HUDEP-2 (cell line): Measurements from ENCODE around the gene KRTAP4-9.
"Not testable (repeated sequence)": the region's sequence is repeated elsewhere in the genome, so short reads cannot be mapped to it uniquely, and the experiment has no call there.

Source experiments
- DNase-seq, 76 experiments: peaks; one replicate each; lab custom pipeline; 2025; ENCODE audit not compliant: unreplicated experiment in 76 of 76; lab: John Stamatoyannopoulos, UW

The KRTAP4-9 gene

DNA sequence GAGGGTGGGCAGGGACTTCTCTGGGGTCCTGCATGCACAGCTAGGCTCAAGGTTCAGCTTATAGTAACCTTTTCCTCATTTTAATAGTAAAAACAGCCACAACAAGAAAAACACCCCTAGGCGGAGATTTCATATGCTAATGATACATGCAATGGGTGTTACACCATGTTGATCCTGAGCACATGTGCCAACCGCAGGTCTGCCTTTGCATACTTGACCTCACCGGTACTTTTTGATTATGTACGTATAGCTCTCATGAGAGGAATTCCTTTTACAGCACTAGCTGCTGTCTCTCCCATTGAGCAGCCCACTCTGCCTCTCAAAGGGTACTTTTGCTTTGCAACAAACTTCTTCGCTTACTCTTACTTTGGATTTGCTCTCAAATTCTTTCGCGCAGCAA, 9.1 kb upstream of the KRTAP4-9 start:
- no peak for DNase-seq

DNA sequence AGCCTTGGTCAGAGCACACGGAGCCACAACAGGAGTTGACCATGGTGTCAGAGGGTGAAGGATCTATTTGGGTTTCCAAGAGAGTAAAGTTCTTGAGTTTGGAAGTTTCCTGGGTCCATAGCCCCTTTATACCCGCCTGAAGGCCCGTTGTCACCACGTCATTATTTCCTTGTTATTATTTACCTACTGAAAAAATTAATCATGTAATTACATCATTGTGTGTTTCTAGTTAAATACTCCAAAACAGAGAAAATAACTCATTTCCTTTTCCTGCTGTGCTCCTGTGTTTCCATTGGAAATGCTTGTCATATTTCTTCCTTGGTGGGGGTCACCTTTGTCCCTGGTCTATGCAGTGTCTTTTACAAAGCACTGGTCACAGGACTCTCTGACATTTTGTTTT, 7.1 kb upstream of the KRTAP4-9 start, which contains the start of gene KRTAP4-8:
Gene KRTAP4-8 (minus strand): TSS at position 101 of the 400 bp plus-strand sequence. CDS start 58 bp downstream, at position 43.
- no peak for DNase-seq

DNA sequence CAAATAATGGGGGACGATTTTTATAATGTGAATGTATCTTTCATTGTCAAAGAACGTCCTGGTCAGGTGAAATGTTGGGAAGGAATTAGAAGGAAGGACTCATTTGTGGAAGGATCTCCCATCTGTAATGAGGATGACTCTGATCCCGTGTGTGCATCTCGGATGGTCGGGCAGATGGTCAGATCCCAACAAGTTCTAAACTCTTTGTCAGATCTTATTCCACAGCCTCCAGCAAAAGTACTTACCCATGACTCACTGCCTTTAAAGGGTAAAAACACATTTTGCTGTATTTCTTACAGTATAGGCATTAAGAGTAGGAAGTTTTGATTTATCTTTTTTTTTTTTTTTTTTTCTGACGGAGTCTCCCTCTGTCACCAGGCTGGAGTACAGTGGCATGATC, 6.7 kb upstream of the KRTAP4-9 start:
- no peak for DNase-seq

DNA sequence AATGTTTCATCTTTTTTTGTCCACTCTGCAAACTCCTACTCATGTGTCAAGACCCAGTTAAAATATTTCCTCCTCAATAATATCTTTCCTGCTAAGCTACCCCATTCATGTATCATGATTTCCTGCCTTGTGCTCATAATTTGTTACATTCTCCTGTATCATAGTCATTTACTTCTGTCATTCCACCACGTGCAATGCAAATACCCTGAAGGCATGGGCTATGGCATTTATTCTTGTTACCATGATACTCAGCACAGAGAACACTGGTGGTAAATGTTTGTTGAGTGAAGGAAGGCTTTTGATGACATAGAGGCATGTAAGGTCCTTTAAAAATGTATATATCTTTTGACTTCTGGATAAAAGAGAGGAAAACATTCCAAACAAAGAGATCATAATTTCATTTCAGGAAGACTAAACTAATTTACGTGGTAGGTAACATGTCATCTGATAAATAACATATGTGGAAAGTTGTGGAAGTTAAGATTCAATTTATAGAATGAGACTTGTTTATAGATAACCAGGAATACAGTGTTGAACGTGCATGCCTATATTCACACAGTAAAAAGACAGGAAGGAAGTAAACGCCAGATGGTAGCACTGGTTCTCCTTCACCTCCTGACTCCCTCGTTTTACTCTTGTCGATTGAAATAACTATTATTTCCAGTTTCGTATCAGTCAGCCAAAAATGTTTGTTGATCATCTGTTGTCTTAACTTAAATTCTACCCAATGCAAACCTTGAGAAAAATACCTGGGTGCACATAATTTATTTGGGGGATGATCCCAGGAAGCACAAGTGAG, 5.3 kb upstream of the KRTAP4-9 start:
- DNase-seq: not testable (repeated sequence)

DNA sequence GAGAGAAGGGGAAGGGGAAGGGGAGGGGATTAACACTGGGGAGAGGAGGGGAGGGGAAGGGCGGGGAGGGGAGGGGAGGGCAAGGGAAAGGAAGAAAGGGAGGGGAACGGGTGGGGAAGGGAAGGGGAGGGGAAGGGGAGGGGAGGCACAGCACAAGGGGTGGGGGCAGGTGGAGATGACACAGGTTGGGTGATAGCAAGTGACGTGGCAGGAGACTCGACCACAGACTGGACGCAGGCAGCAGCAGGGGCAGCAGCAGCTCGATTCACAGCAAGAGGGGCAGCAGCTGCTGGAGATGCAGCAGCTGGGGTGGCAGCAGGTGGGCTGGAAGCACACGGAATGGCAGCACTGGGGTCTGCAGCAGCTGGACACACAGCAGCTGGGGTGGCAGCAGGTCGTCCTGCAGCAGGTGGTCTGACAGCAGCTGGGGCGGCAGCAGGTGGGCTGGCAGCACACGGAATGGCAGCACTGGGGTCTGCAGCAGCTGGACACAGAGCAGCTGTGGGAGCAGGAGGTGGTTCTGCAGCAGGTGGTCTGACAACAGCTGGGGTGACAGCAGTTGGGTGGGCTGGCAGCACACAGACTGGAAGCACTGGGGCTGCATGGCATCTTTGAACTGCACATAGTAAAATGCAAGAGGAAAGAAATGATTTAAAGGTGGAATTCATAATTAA, 3.5 kb upstream of the KRTAP4-9 start, which contains the start of gene KRTAP4-16:
Gene KRTAP4-16 (minus strand): TSS at position 624 of the 674 bp plus-strand sequence. CDS start 0 bp downstream, at position 624.
- no peak for DNase-seq

DNA sequence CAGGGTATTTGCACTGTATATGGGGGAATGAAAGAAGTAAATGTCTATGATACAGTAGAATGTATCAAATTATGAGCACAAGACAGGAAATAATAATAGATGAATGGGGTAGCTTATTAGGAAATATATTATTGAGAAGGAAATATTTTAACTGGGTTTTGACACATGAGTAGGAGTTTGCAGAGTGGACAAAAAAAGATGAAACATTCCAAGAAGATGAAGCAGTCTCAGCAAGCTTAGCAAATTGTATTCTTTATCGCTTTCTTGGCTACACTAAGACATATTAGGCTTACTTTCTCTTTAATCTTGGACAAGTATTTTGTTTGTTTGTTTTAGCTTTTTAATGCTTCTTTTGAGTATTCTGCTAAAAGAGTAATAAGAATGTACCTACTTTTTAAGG, 1.3 kb upstream of the KRTAP4-9 start:
- no peak for DNase-seq

DNA sequence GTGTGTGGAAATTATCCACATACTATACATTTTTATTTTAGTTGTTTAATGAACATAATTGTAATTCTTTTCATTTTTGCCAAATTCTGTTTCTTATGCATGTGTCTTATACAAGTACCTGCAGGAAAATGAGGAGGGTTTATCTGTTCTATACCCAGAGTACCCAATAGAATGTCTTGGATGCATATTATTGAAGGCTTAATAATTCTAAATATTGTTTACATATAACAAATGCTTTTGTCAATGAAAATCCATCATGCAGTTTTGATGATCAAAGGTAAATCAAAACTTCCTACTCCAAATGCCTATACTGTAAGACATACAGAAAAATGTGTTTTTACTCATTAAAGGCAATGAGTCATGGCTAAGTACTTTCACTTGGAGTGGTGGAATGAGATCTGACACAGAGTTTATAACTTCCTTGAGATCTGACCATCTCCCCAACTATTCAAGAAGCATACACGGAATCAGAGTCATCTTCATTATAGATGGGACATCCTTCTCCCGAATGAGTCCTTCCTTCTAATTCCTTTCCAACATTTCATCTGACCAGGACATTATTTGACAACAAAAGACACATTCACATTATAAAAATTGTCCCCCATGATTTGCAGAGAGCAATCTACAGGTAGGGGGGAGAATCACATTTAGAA, 677 bp upstream of the KRTAP4-9 start:
- DNase-seq: not testable (repeated sequence)

DNA sequence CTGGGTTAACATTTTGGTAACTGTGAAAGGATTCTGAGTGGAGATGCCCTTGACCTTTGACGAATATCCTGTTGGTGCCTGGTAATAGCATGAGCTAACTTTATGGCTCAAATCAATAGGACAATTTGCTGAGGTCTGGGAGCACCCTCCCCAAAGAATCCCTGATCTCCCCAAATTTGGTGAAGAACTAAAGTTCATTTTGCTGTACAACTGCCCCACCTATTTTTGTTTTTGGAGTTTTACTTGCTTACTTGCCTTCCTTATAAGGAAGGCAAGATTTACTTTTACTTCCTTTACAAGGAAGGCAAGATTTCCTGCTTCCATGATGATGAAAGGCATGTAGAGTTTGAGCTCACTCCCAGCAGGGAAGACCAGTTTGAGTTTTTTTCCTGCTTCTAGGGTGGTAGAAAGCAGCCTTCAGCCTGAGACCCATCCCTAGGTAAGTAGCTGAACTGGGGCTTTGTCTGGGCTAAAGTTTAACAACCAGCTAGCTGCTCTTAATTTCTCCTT, 2.8 kb downstream of the KRTAP4-9 start:
- no peak for DNase-seq

DNA sequence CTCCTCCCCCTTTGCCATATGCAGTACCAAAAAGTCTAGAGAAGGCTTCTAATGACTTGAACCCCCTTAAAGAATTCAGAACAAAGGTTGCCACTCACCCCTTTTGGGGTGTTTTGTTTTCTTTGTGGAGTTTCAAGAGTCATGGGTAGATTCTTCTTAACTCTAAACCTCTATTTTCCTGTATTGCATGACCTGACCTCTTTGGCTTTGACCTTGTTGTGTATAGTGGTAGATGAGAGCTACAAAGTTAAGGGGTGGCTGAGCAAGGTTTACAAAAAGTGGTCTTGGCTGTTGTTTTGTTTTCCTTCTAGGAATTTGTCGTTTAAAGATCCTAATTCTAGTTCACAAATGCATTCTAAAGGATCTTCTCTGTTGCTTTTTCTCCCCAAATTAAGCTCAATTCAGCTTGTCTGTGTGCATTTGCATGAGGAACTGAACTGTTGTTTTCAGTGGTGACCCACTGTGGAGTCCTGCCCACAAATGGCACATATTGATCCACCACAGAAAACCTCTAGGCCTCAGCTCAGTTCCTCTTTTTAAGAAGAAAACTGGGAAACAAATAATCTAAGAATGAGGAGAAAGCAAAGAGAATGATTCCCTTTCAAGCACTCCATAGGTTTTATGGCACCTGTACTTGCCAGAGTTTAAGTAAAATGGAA, 3.7 kb downstream of the KRTAP4-9 start:
- not testable (repeated sequence) for DNase-seq

DNA sequence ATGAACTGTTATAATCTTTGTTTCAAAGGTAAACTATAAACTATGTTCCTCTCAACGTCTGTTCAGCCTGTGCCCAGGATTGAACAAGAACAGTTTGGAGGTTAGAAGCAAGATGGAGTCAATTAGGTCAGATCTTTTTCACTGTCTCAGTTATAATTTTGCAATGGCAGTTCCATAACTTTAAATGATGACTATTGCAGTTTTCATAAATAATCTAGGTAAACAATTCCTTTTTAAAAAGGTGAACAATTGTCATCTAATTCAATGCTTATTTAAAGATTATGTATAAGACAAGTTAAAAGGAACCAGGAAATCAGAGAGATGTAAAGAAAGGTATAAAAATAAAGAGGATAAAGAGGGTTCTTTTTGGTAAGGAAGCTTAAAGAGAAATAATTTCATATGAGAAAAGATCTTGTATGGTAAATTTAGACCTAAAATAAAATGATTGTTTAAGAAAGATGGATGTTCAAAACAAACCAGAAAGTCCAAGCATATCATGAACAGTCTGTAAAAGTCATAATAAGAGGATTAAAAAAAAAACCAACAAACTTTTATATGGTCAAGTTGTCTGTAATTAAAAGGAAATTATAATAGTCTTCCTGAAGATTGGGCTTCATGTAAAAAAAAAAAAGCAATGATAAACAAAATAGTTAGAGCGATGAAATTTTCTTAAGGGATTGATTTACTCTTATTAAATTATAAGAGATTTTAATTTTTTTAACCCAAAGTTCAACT, 6.1 kb downstream of the KRTAP4-9 start:
- no peak for DNase-seq

DNA sequence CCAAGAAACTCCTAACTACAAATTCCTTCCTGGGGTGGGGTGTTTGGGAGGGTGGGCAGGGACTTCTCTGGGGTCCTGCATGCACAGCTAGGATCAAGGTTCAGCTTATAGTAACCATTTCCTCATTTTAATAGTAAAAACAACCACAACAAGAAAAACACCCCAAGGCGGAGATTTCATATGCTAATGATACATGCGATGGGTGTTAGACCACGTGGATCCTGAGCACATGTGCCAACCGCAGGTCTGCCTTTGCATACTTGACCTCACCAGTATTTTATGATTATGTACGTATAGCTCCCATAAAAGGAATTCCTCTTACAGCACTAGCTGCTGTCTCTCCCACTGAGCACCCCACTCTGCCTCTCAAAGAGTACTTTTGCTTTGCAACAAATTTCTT, 11.1 kb downstream of the KRTAP4-9 start:
- no peak for DNase-seq

DNA sequence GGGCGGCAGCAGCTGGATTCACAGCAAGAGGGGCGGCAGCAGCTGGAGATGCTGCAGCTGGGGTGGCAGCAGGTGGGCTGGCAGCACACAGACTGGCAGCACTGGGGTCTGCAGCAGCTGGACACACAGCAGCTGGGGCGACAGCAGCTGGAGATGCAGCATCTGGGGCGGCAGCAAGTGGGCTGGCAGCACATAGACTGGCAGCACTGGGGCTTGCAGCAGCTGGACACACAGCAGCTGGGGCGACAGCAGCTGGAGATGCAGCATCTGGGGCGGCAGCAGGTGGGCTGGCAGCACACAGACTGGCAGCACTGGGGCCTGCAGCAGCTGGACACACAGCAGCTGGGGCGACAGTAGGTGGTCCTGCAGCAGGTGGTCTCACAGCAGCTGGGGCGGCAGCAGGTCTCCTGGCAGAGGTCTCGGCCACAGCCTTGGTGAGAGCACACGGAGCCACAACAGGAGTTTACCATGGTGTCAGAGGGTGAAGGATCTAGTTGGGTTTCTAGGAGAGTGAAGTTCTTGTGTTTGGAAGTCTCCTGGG, 12.7 kb downstream of the KRTAP4-9 start, which contains the start of gene KRTAP4-11:
Gene KRTAP4-11 (minus strand): TSS at position 528 of the 541 bp plus-strand sequence. CDS start 58 bp downstream, at position 470.
- DNase-seq: not testable (repeated sequence)

DNA sequence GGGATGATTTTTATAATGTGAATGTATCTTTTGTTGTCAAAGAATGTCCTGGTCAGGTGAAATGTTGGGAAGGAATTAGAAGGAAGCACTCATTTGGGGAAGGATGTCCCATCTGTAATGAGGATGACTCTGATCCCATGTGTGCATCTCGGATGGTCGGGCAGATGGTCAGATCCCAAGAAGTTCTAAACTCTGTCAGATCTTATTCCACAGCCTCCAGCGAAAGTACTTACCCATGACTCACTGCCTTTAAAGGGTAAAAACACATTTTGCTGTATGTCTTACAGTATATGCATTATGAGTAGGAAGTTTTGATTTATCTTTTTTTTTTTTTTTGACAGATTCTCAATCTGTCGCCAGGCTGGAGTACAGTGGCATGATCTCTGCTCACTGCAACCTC, 13.5 kb downstream of the KRTAP4-9 start:
- DNase-seq: no peak

DNA sequence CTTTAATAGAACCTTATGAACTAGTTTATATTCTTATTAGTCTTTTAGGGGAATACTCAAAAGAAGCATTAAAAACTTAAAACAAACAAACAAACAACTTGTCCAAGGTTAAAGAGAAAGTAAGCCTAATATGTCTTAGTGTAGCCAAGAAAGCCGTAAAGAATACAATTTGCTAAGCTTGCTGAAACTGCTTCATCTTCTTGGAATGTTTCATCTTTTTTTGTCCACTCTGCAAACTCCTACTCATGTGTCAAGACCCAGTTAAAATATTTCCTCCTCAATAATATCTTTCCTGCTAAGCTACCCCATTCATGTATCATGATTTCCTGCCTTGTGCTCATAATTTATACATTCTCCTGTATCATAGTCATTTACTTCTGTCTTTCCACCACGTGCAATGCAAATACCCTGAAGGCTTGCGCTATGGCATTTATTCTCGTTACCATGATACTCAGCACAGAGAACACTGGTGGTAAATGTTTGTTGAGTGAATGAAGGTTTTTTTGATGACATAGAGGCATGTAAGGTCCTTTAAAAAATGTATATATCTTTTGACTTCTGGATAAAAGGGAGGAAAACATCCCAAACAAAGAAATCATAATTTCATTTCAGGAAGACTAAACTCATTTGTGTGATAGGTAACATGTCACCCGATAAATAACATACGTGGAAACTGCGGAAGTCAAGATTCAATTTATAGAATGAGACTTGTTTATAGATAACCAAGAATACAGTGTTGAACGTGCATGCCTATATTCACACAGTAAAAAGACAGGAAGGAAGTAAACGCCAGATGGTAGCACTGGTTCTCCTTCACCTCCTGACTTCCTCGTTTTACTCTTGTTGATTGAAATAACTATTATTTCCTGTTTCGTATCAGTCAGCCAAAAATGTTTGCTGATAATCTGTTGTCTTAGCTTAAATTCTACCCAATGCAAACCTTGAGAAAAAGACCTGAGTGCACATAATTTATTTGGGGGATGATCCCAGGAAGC, 14.8 kb downstream of the KRTAP4-9 start:
- not testable (repeated sequence) for DNase-seq

DNA sequence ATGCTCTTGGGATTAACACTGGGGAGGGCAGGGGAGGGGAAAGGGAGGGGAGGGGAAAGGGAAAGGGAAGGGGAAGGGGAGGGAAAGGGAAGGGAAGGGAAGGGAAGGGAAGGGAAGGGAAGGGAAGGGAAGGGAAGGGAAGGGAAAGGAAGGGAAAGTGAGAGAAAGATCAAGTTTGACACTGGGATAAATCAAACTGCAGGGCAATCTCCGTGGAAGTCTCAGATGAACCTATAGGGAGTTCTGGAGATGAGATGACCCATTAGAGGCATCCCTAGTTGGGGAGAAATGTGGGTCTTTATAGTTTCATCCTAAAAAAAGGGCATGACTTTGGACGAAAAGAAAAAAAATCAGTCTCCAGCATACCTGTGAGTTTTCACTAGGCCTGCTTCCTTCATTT, 16.6 kb downstream of the KRTAP4-9 start:
- no peak for DNase-seq

DNA sequence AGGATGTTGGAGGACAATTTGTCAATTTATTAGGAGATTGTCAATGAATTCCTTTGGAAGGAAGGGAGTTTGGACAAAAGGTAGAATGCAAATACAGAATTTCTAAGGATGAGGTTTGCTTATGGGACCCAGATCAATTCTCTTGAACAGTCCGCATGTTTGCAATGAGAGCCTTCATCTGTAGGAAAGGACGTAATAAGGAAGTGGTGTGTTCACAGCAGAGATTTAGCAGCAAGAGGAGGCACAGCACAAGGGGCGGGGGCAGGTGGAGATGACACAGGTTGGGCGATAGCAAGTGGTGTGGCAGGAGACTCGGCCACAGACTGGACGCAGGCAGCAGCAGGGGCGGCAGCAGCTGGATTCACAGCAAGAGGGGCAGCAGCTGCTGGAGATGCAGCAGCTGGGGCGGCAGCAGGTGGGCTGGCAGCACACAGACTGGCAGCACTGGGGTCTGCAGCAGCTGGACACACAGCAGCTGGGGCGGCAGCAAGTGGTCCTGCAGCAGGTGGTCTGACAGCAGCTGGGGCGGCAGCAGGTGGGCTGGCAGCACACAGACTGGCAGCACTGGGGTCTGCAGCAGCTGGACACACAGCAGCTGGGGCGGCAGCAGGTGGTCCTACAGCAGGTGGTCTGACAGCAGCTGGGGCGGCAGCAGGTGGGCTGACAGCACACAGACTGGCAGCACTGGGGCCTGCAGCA, 18.3 kb downstream of the KRTAP4-9 start:
- DNase-seq: not testable (repeated sequence)

DNA sequence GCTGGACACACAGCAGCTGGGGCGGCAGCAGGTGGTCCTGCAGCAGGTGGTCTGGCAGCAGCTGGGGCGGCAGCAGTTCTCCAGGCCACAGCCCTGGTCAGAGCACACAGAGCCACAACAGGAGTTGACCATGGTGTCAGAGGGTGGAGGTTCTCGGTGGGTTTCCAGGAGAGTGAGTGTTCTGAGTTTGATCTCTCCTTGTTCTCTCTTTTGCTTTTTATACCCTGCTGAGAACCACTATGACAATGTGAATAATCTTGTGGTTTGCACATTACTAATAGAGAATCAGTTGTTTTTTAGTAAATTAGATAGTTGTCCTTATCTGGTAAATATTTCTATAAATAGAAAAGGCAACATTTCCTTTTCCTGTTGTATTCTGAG, 18.8 kb downstream of the KRTAP4-9 start, which contains the start of gene KRTAP4-12:
Gene KRTAP4-12 (minus strand): TSS at position 192 of the 381 bp plus-strand sequence. CDS start 60 bp downstream, at position 132.
- DNase-seq: not testable (repeated sequence)

DNA sequence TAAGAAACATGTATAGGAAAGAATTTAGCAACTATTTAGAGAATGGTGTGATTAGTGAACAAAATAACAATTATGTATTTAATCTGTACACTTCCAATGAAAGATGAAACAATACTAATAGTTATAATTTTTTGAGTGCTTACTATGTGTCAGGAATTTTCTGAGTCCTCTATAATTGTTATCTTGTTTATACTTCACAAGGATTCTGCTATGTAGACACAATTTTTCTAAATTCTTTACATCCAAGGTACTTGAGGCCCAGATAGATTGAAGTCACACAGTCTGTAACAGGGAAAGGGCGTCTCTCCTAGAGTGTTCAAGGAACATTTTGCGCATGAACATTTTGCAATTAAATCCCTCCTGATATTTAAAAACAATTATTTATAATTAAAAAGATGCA, 19.9 kb downstream of the KRTAP4-9 start:
- no peak for DNase-seq
